ENCODE data around the gene B3GNT8. TPM values are rescaled to one million over a fixed set of nuclear protein-coding genes. Genes with fewer than 3 reads are reported as not detected.

Gene B3GNT8
- total and polyA plus RNA-seq, 2 of the 8 experiments (the other 6 are each of a cell fraction or from before 2014, with no cell fraction given), result 0.67 to 0.86 TPM

DNA sequence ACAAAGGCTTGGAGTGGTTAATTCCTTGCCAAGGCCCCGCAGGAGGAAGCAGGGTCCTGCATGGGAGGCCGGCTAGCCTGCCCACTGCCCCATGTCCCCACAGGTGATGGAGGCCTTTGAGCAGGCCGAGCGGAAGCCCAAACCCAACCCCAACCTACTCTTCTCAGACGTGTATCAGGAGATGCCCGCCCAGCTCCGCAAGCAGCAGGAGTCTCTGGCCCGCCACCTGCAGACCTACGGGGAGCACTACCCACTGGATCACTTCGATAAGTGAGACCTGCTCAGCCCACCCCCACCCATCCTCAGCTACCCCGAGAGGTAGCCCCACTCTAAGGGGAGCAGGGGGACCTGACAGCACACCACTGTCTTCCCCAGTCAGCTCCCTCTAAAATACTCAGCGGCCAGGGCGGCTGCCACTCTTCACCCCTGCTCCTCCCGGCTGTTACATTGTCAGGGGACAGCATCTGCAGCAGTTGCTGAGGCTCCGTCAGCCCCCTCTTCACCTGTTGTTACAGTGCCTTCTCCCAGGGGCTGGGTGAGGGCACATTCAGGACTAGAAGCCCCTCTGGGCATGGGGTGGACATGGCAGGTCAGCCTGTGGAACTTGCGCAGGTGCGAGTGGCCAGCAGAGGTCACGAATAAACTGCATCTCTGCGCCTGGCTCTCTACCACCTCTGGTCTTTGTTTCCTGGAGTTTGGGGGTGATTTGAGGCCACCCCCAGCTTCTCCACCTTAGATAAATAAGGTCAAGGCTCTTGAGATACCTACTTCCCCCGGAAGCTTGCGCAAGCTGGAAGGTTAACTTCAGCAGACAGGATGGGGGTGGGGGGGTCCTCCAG lies 2.6 kb downstream of the B3GNT8 start:
- Histone ChIP-seq H3K79me1 (ENCODE audit: low read depth, low read length) (no peaks in the 10 kb centered on the region), H4K20me1 (replicated peaks in 1 of 2; ENCODE audit: control insufficient read depth in 1 of 2, insufficient read depth in 2 of 2, low read length in 2 of 2) (no peaks in the 10 kb centered on the region), H3K4ac (replicated peaks; ENCODE audit: insufficient read length, low read depth, low read length) (no peak overlapping the region), H3K4me1 (replicated peaks in 1 of 4; ENCODE audit: control insufficient read depth in 3 of 4, insufficient read depth in 4 of 4, low read length in 3 of 4) (peaks cover 0 to 18% (median 4%) of the 10 kb centered on the region in 4 experiments; a peak in 5 of 7 replicates), H3K18ac (ENCODE audit: extremely low read depth, low read length) (no peak overlapping the region), H3K9me3 (ENCODE audit: insufficient read depth in 2 of 2, low read depth in 1 of 2, low read length in 1 of 2) (no peaks in the 10 kb centered on the region), H2BK15ac (ENCODE audit: low read length) (no peak overlapping the region), H3K9ac (replicated peaks in 1 of 4; ENCODE audit: extremely low read depth in 1 of 4, low read depth in 3 of 4, low read length in 3 of 4) (no peak overlapping the region), H3K27me3 (replicated peaks in 1 of 4; ENCODE audit: control insufficient read depth in 3 of 4, extremely low read depth in 1 of 4, insufficient read depth in 3 of 4, low read length in 3 of 4) (no peaks in the 10 kb centered on the region), H3K14ac (ENCODE audit: insufficient read length) (no peak overlapping the region), H4K5ac (ENCODE audit: insufficient read length, low read depth, low read length) (no peak overlapping the region), H3K36me3 (ENCODE audit: control insufficient read depth in 2 of 4, insufficient read depth in 4 of 4, low read length in 3 of 4) (peaks cover 0 to 6% (median 2%) of the 10 kb centered on the region in 4 experiments; a peak in 4 of 8 replicates), H4K8ac (ENCODE audit: extremely low read depth, insufficient read depth, low read length) (0 out of 2 replicates have a peak overlapping the region, but pooled peaks have one; percentile 12), H3K56ac (replicated peaks; ENCODE audit: insufficient read length, low read depth, low read length) (no peak overlapping the region), H3K79me2 (ENCODE audit: control insufficient read depth in 1 of 2, insufficient read depth in 2 of 2, low read length in 2 of 2) (no peaks in the 10 kb centered on the region), H2BK5ac (ENCODE audit: low read depth, low read length) (no peak overlapping the region), H2BK20ac (ENCODE audit: low read length) (no peak overlapping the region), H2AK5ac (ENCODE audit: low read depth, low read length) (no peak overlapping the region), H3K23ac (ENCODE audit: insufficient read length) (no peak overlapping the region), H2BK12ac (ENCODE audit: low read depth, low read length) (no peak overlapping the region), H3K23me2 (ENCODE audit: low read depth, low read length) (peaks cover 10% of the 10 kb centered on the region), H3K27ac (ENCODE audit: low read depth, low read length) (no peak overlapping the region), H2AFZ (ENCODE audit: low read length) (no peak overlapping the region), H2BK120ac (replicated peaks; ENCODE audit: low read depth, low read length) (no peak overlapping the region), H3K4me3 (ENCODE audit: extremely low read depth in 1 of 4, insufficient read depth in 2 of 4, low read depth in 3 of 4, low read length in 4 of 4) (no peak overlapping the region), H4K91ac (replicated peaks; ENCODE audit: insufficient read length, low read length) (no peak overlapping the region), H3K4me2 (ENCODE audit: insufficient read depth in 1 of 2, low read depth in 2 of 2, low read length in 2 of 2) (no peak overlapping the region)
- ChIA-PET POLR2A (ENCODE audit: partially characterized antibody) (interaction anchor here (1.0 to 1.6 kb wide), 5 partner anchors 9 to 32 kb away, joined by 3 to 9 read pairs (median 4); partner anchors contain the start of gene DMAC2), CTCF (ENCODE audit: partially characterized antibody) (interaction anchor here (1.1 to 1.7 kb wide), 5 partner anchors 11 to 37 kb away, joined by 3 to 5 read pairs (median 3); partner anchors contain the start of gene DMAC2)
- DNase-seq (ENCODE audit: low read depth in 1 of 2, low spot score in 2 of 2) (no peak), FAIRE-seq (no peak)
- TF ChIP-seq RBBP5 (IDR thresholded peaks at IDR 0.05; ENCODE audit: borderline replicate concordance, low read depth, low read length), result no peak
- no peak for TF ChIP-seq SP2 (IDR thresholded peaks at IDR 0.05; ENCODE audit: low read length)
- TF ChIP-seq SP4 (IDR thresholded peaks at IDR 0.05; ENCODE audit: low read length), result no peak
- no peak for TF ChIP-seq KDM5A (IDR thresholded peaks at IDR 0.05; ENCODE audit: low read length)
- TF ChIP-seq JUN (IDR thresholded peaks at IDR 0.05; ENCODE audit: low read depth, low read length), result no peak
- TF ChIP-seq TBP (IDR thresholded peaks at IDR 0.05; ENCODE audit: low read depth, low read length), result no peak
- WGBS, 2 experiments (ENCODE audit: extremely low coverage in 1 of 2, insufficient coverage in 1 of 2, insufficient read length in 1 of 2, insufficient replicate concordance in 2 of 2, low coverage in 1 of 2, low lambda C conversion rate in 2 of 2, missing lambda C conversion rate in 1 of 2), result 89% methylated on average over 20 of the region's 21 CpGs; no CpG with 5 or more reads in 1 of the 2 experiments

Data from H1 (cell line).